OCI-M1 (cell line): ENCODE data around the gene SLC26A5.
"Not testable (repeated sequence)": the region's sequence is repeated elsewhere in the genome, so short reads cannot be mapped to it uniquely, and the experiment has no call there.

Experiments
- DNase-seq: peaks from one replicate; lab custom pipeline; 2025; lab: John Stamatoyannopoulos, UW

Gene SLC26A5

DNA sequence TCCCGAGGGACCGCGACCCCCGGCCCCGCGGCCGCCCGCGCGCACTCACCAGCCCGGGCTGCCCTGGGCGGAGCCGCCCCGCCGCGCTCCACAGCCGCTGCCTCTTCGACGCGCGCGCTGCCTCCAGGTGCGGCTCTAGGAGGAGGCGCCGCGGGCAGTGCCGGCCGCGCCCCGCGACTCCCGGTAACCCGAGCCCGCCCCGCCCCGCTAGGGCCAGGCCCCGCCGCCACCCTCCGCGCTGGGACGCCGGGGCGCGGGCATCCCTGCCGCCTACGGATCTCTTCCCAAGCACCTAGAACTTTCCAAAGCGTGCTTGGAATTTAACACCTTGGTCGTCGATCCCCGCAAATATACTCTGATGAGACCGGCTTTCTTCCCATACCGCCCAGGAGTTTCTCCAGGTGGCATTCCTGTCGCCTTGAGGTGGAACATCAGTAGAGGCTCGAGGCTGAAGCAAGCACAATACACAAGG is at the start of gene SLC26A5:
SLC26A5 (minus strand) TSS at position 159 of the 472 bp plus-strand sequence. CDS start 24,693 bp downstream, outside the sequence.
- no peak for DNase-seq

GRCh38 chr7:103487419-103487818 is 41.4 kb upstream of the SLC26A5 start:
- DNase-seq, result no peak

DNA sequence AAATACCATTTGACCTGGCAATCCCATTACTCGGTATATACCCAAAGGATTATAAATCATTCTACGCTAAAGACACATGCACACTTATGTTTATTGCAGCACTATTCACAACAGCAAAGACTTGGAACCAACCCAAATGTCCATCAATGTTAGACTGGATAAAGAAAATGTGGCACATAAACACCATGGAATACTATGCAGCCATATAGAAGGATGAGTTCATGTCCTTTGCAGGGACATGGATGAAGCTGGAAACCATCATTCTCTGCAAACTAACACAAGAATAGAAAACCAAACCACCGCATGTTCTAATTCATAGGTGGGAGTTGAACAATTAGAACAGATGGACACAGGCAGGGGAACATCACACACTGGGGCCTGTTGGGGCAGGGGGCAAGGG is 40.9 kb upstream of the SLC26A5 start:
- DNase-seq, result not testable (repeated sequence)

DNA sequence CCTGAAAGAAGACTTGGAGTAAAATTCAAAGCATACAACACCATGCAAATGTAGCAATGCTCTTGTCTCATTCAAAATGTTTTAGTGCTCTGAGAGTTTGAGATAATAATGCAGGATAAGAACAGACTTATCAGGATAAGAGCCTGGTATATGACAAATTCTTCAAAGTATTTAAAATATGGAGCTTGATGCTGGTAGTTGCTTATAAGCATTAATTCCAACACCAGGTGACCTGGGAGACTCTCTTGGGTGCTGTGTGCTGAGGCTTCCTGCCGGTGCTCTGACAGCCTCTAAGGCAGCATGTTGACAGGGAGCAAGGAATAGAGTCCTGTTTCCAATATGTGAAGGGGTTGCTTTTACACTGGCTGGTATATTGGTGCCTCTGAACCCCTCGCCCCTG is 34.8 kb upstream of the SLC26A5 start:
- DNase-seq, result no peak

- peak; percentile 1 for DNase-seq
These were observed 28.9 kb upstream of the SLC26A5 start for GRCh38 chr7:103474956-103475355.

DNA sequence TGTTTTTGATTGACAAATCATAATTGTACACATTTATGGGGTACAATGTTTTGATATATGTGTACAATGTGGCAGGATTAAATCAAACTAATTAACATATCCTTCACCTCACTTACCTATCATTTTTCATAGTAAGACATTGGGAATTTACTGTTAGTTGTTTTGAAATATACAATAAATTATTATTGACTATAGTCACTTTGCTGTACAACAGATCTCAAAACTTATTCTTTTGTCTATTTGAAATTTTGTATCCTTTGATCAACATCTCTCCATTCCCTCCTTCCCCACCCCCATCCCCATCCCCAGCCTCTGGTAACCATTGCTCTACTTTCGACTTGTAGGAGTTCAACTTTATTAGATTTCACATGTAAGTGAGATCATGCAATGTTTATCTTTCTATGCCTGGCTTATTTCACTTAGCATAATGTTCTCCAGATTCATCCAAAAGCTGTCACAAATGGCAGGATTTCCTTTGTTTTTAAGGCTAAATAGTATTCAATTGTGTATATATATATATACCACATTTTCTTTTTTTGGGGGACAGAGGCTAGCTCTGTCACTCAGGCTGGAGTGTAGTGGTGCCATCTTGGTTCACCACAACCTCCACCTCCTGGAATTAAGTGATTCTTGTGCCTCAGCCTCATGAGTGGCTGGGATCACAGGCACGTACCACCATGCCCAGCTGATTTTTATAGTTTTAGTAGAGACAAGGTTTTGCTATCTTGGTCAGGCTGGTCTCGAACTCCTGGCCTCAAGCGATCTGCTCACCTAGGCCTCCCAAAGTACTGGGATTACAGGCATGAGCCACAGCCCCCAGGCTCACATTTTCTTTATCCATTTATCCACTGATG is 23.3 kb upstream of the SLC26A5 start:
- no peak for DNase-seq

- peak; percentile 5 for DNase-seq
These were observed 20.8 kb upstream of the SLC26A5 start for GRCh38 chr7:103466814-103467213.

GRCh38 chr7:103462358-103462757 is 16.4 kb upstream of the SLC26A5 start:
- DNase-seq, result no peak

GRCh38 chr7:103447073-103447960 is 1.3 kb upstream of the SLC26A5 start:
- peak; percentile 62 for DNase-seq

- DNase-seq, result no peak
These were observed 569 bp downstream of the SLC26A5 start for GRCh38 chr7:103445228-103446048.

DNA sequence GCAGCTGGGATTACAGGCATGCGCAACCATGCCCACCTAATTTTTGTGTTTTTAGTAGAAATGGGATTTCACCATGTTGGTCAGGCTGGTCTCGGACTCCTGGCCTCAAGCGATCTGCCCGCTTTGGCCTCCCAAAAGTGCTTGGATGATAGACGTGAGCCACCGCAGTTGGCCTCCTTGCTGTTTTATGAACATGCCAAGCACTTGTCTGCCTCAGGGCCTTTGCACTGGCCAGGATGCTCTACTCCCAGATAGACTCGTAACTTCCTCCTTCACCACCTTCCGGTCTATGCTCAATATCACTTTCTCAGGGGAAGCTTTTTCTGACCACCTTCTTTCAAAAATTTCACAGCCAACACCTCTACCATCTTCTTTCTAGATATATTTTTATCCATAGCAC is 6.3 kb downstream of the SLC26A5 start:
- no peak for DNase-seq

- DNase-seq, result no peak
These were observed 8.4 kb downstream of the SLC26A5 start for GRCh38 chr7:103437623-103438022.

- no peak for DNase-seq
These were observed 13.3 kb downstream of the SLC26A5 start for GRCh38 chr7:103432712-103433111.

GRCh38 chr7:103425177-103425576 is 20.8 kb downstream of the SLC26A5 start:
- no peak for DNase-seq

- DNase-seq, result no peak
These were observed 22.4 kb downstream of the SLC26A5 start for GRCh38 chr7:103423467-103424179.

- DNase-seq, result no peak
These were observed 25.1 kb downstream of the SLC26A5 start for GRCh38 chr7:103420857-103421384.

DNA sequence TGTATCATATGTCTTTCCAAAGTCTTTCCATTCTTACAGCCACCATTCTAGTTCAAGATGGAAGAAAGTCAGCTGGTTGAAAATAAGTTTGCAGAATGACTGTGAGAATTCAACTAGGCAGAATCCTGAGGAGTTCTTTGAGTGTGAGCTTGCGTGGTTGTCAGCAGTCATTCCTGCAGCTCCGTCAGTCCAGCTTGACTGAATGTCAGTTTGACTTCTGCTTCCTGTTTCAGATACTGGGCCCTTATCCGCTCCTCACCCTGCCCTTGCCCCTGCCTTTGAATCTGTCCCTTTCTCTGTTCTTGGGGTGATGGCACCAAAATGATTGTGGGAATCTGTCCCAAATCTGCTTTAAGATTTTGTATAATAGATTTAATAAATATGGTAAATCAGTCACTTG is 27.8 kb downstream of the SLC26A5 start:
- no peak for DNase-seq

- peak; percentile 8 for DNase-seq
These were observed 32.6 kb downstream of the SLC26A5 start for GRCh38 chr7:103413407-103413806.

DNA sequence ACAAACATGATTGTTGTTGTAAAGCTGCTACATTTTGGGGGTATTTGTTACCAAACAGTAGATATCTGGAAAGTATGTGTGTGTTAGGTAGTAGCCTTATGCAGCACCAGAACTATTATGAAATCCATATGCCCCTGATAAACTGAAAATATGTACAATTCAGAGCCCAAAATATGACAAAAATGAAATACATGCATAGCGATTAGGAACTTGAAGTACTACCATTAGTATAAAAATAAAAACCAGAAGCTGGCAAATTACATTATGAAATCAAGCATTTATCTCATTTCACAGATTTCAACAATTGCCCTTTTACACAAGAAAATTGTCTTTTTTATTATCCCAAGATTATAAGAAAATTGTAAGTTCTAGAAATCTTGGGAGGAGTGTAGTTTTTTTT is 33.9 kb downstream of the SLC26A5 start:
- no peak for DNase-seq

DNA sequence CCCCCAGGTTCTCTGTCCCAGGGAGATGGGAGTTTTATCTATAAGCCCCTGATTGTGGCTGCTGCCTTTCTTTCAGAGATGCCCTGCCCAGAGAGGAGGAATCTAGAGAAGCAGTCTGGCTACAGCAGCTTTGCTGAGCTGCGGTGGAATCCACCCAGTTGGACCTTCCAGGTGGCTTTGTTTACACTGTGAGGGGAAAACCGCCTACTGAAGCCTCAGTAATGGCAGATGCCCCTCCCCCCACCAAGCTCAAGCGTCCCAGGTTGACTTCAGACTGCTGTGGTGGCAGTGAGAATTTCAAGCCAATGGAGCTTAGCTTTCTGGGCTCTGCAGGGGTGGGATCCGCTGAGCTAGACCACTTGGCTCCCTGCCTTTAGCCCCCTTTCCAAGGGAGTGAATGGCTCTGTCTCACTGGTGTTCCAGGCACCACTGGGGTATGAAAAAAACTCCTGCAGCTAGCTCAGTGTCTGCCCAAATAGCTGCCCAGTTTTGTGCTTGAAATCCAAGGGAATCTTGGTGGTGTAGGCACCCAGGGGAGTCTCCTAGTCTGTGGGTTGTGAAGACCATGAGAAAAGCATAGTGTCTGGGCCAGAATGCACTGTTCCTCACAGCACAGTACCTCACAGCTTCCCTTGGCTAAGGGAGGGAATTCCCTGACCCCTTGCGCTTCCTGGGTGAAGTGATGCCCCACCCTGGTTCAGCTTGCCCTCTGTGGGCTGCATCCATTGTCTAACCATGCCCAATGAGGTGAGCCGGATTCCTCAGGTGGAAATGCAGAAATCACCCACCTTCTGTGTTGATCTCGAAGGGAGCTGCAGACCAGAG is 40.0 kb downstream of the SLC26A5 start:
- DNase-seq, result not testable (repeated sequence)
